SK-N-SH treated with all-trans-retinoic acid at 6 μM for 48 hours (cell line): Measurements from ENCODE around the gene ECI1.

Experiments
- ARNTL ChIP-seq: fragments of 450-650 bp; formaldehyde crosslinking; IDR thresholded peaks from 2 replicates; pipeline ENCODE4 v1.5.0; 2020; ENCODE audit warnings: low read depth, mild to moderate bottlenecking, moderate library complexity, borderline replicate concordance
- BACH2 ChIP-seq: fragments of 250-450 bp; sonication (Bioruptor Pico); IDR thresholded peaks from 2 replicates; pipeline ENCODE4 v1.9.0; 2021; ENCODE audit warnings: mild to moderate bottlenecking, borderline replicate concordance
- CREB5 ChIP-seq: fragments of 250-450 bp; sonication (Bioruptor Pico); IDR thresholded peaks from 2 replicates; pipeline ENCODE4 v1.5.1; 2020; ENCODE audit warnings: low read depth, mild to moderate bottlenecking, moderate library complexity
- CSDC2 ChIP-seq: fragments of 250-450 bp; sonication (Bioruptor Pico); IDR thresholded peaks from 2 replicates; pipeline ENCODE4 v1.5.0; 2020; ENCODE audit warnings: mild to moderate bottlenecking, moderate library complexity
- OSR1 ChIP-seq: fragments of 250-450 bp; sonication (Bioruptor Pico); IDR thresholded peaks from 2 replicates; pipeline ENCODE4 v1.8.0; 2022; ENCODE audit warnings: moderate library complexity, mild to moderate bottlenecking, inconsistent platforms
- PATZ1 ChIP-seq: fragments of 250-450 bp; sonication (Bioruptor Pico); IDR thresholded peaks from 2 replicates; pipeline ENCODE4 v1.8.0; 2020; ENCODE audit warnings: mild to moderate bottlenecking, moderate library complexity, borderline replicate concordance
- PPARA ChIP-seq: fragments of 250-450 bp; sonication (Bioruptor Pico); IDR thresholded peaks from 2 replicates; pipeline ENCODE4 v1.5.0; 2020; ENCODE audit warnings: mild to moderate bottlenecking, borderline replicate concordance
- RARB ChIP-seq: fragments of 250-450 bp; sonication (Bioruptor Pico); IDR thresholded peaks from 2 replicates; pipeline ENCODE4 v1.8.0; 2021; ENCODE audit warnings: mild to moderate bottlenecking, moderate library complexity
- TOX ChIP-seq: fragments of 250-450 bp; sonication (Bioruptor Pico); IDR thresholded peaks from 2 replicates; pipeline ENCODE4 v1.8.0; 2021; ENCODE audit warnings: mild to moderate bottlenecking, moderate library complexity, borderline replicate concordance
- ZFP3 ChIP-seq: fragments of 250-450 bp; sonication (Bioruptor Pico); IDR thresholded peaks from 2 replicates; pipeline ENCODE4 v1.5.0; 2020; ENCODE audit warnings: mild to moderate bottlenecking, moderate library complexity
- ZFP30 ChIP-seq: fragments of 450-650 bp; formaldehyde crosslinking; IDR thresholded peaks from 2 replicates; pipeline ENCODE4 v1.5.0; 2022; ENCODE audit warnings: mild to moderate bottlenecking, moderate library complexity
- ZNF70 ChIP-seq: fragments of 450-650 bp; formaldehyde crosslinking; IDR thresholded peaks from 2 replicates; pipeline ENCODE4 v1.5.0; 2020; ENCODE audit warnings: mild to moderate bottlenecking, moderate library complexity
- TF ChIP-seq, protein P1 (sequence below): fragments of 250-450 bp; sonication (Bioruptor Pico); IDR thresholded peaks from 2 replicates; pipeline ENCODE4 v1.5.0; 2020; ENCODE audit warnings: mild to moderate bottlenecking, moderate library complexity
- TF ChIP-seq, protein P2 (sequence below): fragments of 250-450 bp; sonication (Bioruptor Pico); IDR thresholded peaks from 2 replicates; pipeline ENCODE4 v1.8.0; 2021; ENCODE audit warnings: low read depth, mild to moderate bottlenecking, moderate library complexity, borderline replicate concordance

- no peak for TF ChIP-seq TOX
- no peak for TF ChIP-seq PATZ1
- TF ChIP-seq ZNF70 (CRISPR knock-in tag) = no peak
- no peak for TF ChIP-seq CSDC2
- TF ChIP-seq ARNTL (CRISPR knock-in tag) = no peak
- TF ChIP-seq RARB (CRISPR knock-in tag) = no peak
- TF ChIP-seq, protein P1, sequence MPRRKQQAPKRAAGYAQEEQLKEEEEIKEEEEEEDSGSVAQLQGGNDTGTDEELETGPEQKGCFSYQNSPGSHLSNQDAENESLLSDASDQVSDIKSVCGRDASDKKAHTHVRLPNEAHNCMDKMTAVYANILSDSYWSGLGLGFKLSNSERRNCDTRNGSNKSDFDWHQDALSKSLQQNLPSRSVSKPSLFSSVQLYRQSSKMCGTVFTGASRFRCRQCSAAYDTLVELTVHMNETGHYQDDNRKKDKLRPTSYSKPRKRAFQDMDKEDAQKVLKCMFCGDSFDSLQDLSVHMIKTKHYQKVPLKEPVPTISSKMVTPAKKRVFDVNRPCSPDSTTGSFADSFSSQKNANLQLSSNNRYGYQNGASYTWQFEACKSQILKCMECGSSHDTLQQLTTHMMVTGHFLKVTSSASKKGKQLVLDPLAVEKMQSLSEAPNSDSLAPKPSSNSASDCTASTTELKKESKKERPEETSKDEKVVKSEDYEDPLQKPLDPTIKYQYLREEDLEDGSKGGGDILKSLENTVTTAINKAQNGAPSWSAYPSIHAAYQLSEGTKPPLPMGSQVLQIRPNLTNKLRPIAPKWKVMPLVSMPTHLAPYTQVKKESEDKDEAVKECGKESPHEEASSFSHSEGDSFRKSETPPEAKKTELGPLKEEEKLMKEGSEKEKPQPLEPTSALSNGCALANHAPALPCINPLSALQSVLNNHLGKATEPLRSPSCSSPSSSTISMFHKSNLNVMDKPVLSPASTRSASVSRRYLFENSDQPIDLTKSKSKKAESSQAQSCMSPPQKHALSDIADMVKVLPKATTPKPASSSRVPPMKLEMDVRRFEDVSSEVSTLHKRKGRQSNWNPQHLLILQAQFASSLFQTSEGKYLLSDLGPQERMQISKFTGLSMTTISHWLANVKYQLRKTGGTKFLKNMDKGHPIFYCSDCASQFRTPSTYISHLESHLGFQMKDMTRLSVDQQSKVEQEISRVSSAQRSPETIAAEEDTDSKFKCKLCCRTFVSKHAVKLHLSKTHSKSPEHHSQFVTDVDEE (CRISPR knock-in tag) = no peak
- no peak for TF ChIP-seq ZFP30 (CRISPR knock-in tag)
- TF ChIP-seq PPARA (CRISPR knock-in tag) = no peak
- TF ChIP-seq CREB5 (CRISPR knock-in tag) = no peak
- TF ChIP-seq, protein P2, sequence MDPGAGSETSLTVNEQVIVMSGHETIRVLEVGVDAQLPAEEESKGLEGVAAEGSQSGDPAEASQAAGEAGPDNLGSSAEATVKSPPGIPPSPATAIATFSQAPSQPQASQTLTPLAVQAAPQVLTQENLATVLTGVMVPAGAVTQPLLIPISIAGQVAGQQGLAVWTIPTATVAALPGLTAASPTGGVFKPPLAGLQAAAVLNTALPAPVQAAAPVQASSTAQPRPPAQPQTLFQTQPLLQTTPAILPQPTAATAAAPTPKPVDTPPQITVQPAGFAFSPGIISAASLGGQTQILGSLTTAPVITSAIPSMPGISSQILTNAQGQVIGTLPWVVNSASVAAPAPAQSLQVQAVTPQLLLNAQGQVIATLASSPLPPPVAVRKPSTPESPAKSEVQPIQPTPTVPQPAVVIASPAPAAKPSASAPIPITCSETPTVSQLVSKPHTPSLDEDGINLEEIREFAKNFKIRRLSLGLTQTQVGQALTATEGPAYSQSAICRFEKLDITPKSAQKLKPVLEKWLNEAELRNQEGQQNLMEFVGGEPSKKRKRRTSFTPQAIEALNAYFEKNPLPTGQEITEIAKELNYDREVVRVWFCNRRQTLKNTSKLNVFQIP (CRISPR knock-in tag) = no peak
- TF ChIP-seq ZFP3 (CRISPR knock-in tag) = no peak
- no peak for TF ChIP-seq OSR1 (CRISPR knock-in tag)
- TF ChIP-seq BACH2 = no peak
Measured at GRCh38 chr16:2199095-2199494, 52.3 kb downstream of the ECI1 start.
